GM12874 (cell line): ENCODE measurements around the gene TRIM14.

Experiments
- CTCF ChIP-seq: IDR thresholded peaks from 2 replicates; pipeline ENCODE4 v1.5.1; 2011; ENCODE audit warnings: low read depth, mild to moderate bottlenecking, control low read depth, low read length, moderate library complexity; ENCODE audit not compliant: insufficient read depth

The TRIM14 gene

GRCh38 chr9:98117984-98118639, 910 bp downstream of the TRIM14 start:
- peak; percentile 49 for TF ChIP-seq CTCF

GRCh38 chr9:98109052-98109451, 10.0 kb downstream of the TRIM14 start:
- TF ChIP-seq CTCF = no peak

GRCh38 chr9:98108531-98109031, 10.4 kb downstream of the TRIM14 start:
- no peak for TF ChIP-seq CTCF

GRCh38 chr9:98107926-98108325, 11.1 kb downstream of the TRIM14 start:
- TF ChIP-seq CTCF = no peak

- no peak for TF ChIP-seq CTCF
Observed at GRCh38 chr9:98105006-98105405, 14.0 kb downstream of the TRIM14 start.

GRCh38 chr9:98104445-98104881, 14.6 kb downstream of the TRIM14 start:
- TF ChIP-seq CTCF = no peak

- TF ChIP-seq CTCF = no peak
Observed at GRCh38 chr9:98101868-98102273, 17.2 kb downstream of the TRIM14 start.

- TF ChIP-seq CTCF = no peak
Observed at GRCh38 chr9:98101416-98101815, 17.6 kb downstream of the TRIM14 start.
